HCT116 (cell line): ENCODE measurements around the gene INTS4. TPM values are rescaled to one million over a fixed set of nuclear protein-coding genes. Genes with fewer than 3 reads are reported as not detected.
"Not testable (repeated sequence)": the region's sequence is repeated elsewhere in the genome, so short reads cannot be mapped to it uniquely, and the experiment has no call there.

ENCODE experiments used
- ATAC-seq: fragments of 200-7000 bp; cut with Tn5 transposase; 2 replicates; pipeline ENCODE4 v1.9.1; 2020; ENCODE audit warnings: mild to moderate bottlenecking, moderate library complexity
- BruUV-seq: library from RNA; stranded (reverse); fragments of 400-500 nt; replicated peaks from 2 replicates; lab custom pipeline; 2021; lab: Mats Ljungman, UMichigan
- CTCF ChIA-PET: fragments of 300-600 bp; sonication (Branson Sonifier 250); formaldehyde crosslinking; loops from one replicate; lab custom pipeline; 2021; ENCODE audit warnings: antibody characterized with exemption; lab: Charles Lee
- POLR2A ChIA-PET: fragments of 300-600, 350-600 bp; sonication (Branson Sonifier 250); formaldehyde crosslinking; loops from one replicate; lab custom pipeline; 2021; ENCODE audit warnings: antibody characterized with exemption; lab: Charles Lee
- RAD21 ChIA-PET, 2 experiments: fragments of 300-600 bp; sonication (Branson Sonifier 250); formaldehyde crosslinking; loops; one replicate each; lab custom pipeline; 2023; ENCODE audit warnings: low total read pairs in 2 of 2; ENCODE audit not compliant: uncharacterized antibody in 2 of 2, unreplicated experiment in 2 of 2, low non-redundant PET in 1 of 2; lab: Charles Lee
- DNase-seq: peaks from one replicate; pipeline ENCODE4 v3.0.0-alpha.2; 2010; ENCODE audit warnings: low read depth, low spot score
- H2AFZ ChIP-seq: fragments of 200-600 bp; shearing (Covaris generic), sonication (generic); 2 replicates; pipeline ENCODE4 v1.6.1; 2017; ENCODE audit warnings: low read depth, mixed run types, mixed read lengths, antibody characterized with exemption, low read length; ENCODE audit not compliant: poor library complexity, severe bottlenecking
- H3K27ac ChIP-seq: 2 replicates; pipeline ENCODE4 v1.5.1; 2012; ENCODE audit warnings: low read depth, low read length
- H3K27me3 ChIP-seq: fragments of 200-600 bp; sonication (generic); 2 replicates; pipeline ENCODE4 v1.6.1; 2016; ENCODE audit warnings: mixed run types, low read length, mixed read lengths; ENCODE audit not compliant: insufficient read depth
- H3K36me3 ChIP-seq, 2 experiments: fragments of 200-500 bp in 1 of 2; fragments of 200-600 bp in 1 of 2; sonication (Bioruptor generic) in 1 of 2; sonication (generic) in 1 of 2; 2 replicates each; pipeline versions ENCODE4 v1.5.1 to v1.6.1; 2014 to 2016; ENCODE audit warnings: low read length in 2 of 2, inconsistent platforms in 1 of 2, mixed read lengths in 1 of 2, mixed run types in 1 of 2; ENCODE audit not compliant: insufficient read depth in 2 of 2, control insufficient read depth in 1 of 2
- H3K4me1 ChIP-seq, 2 experiments: fragments of 200-600 bp in 1 of 2; sonication (generic) in 1 of 2; 2 replicates each; pipeline versions ENCODE4 v1.5.1 to v1.6.1; 2012 to 2017; ENCODE audit warnings: low read length in 2 of 2, inconsistent platforms in 1 of 2, mild to moderate bottlenecking in 1 of 2, mixed read lengths in 1 of 2, mixed run types in 1 of 2, moderate library complexity in 1 of 2; ENCODE audit not compliant: insufficient read depth in 2 of 2, control insufficient read depth in 1 of 2
- H3K4me2 ChIP-seq: fragments of 200-600 bp; sonication (generic); 2 replicates; pipeline ENCODE4 v1.6.1; 2017; ENCODE audit warnings: mixed run types, low read length, mixed read lengths
- H3K4me3 ChIP-seq, 2 experiments: fragments of 200-600 bp in 1 of 2; sonication (generic) in 1 of 2; replicated peaks in 1 of 2; 2 replicates each; pipeline ENCODE4 v1.5.1; 2011 to 2016; ENCODE audit warnings: low read length in 2 of 2, control low read depth in 1 of 2, low read depth in 1 of 2, mild to moderate bottlenecking in 1 of 2, mixed read lengths in 1 of 2, mixed run types in 1 of 2
- H3K79me2 ChIP-seq: fragments of 200-600 bp; sonication (generic); 2 replicates; pipeline ENCODE4 v1.6.1; 2017; ENCODE audit warnings: mild to moderate bottlenecking, mixed run types, low read length, moderate library complexity, mixed read lengths; ENCODE audit not compliant: insufficient read depth
- H3K9ac ChIP-seq: fragments of 200-600 bp; sonication (generic); 2 replicates; pipeline ENCODE4 v1.6.1; 2016; ENCODE audit warnings: low read length, mixed read lengths
- H3K9me2 ChIP-seq: fragments of 200-600 bp; sonication (generic), shearing (Covaris generic); 2 replicates; pipeline ENCODE4 v1.6.1; 2017; ENCODE audit warnings: mixed run types, mild to moderate bottlenecking, moderate library complexity; ENCODE audit not compliant: insufficient read depth
- H3K9me3 ChIP-seq, 2 experiments: fragments of 200-500 bp in 1 of 2; fragments of 200-600 bp in 1 of 2; sonication (Bioruptor generic) in 1 of 2; sonication (generic) in 1 of 2; 2 replicates each; pipeline ENCODE4 v1.6.1; 2014 to 2017; ENCODE audit warnings: low read length in 2 of 2, mixed read lengths in 2 of 2, inconsistent platforms in 1 of 2, low read depth in 1 of 2, mild to moderate bottlenecking in 1 of 2, mixed run types in 1 of 2, moderate library complexity in 1 of 2; ENCODE audit not compliant: control insufficient read depth in 1 of 2, insufficient read depth in 1 of 2
- H4K20me1 ChIP-seq: fragments of 200-600 bp; sonication (generic), shearing (Covaris generic); 2 replicates; pipeline ENCODE4 v1.6.1; 2017; ENCODE audit warnings: mixed run types, mild to moderate bottlenecking, moderate library complexity; ENCODE audit not compliant: insufficient read depth
- intact Hi-C: fragments of 100-400 bp; cut with micrococcal nuclease; formaldehyde crosslinking; loops from 2 replicates; pipeline ENCODE4 v1.10.0; 2022
- total RNA-seq: library from RNA; stranded (reverse); gene quantifications from one replicate; pipeline ENCODE4 v1.2.1, GENCODE V29; 2021; ENCODE audit not compliant: unreplicated experiment

The INTS4 gene
- total RNA-seq, 1 experiment from 2014 or later: 41.0 TPM

DNA sequence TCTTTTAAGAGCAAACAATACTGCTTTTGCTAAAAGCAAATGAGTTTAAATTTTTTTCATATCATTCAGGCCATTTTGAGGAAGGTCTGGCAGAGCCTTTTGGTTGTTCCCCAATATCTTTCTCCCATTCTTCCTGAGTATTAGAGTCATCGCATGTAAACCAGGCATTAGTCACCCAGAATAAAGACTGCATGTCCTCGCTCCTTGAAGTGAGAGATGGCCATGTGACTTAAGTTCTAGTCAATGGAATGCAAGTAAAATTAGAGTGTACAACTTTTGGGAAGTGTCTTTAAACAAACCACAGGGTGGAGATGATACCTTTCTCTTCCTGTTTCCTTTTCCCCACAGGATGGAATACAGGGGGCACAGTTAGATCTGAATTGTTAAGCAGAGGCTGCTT lies 76.8 kb downstream of the INTS4 start:
- H3K27me3 ChIP-seq, DNase-seq, H3K9ac ChIP-seq, intact Hi-C loops, ATAC-seq, H3K36me3 ChIP-seq, POLR2A ChIA-PET, H3K27ac ChIP-seq, H3K9me3 ChIP-seq, BruUV-seq, H3K79me2 ChIP-seq, H3K4me2 ChIP-seq, H4K20me1 ChIP-seq, H2AFZ ChIP-seq, H3K4me3 ChIP-seq, H3K9me2 ChIP-seq, CTCF ChIA-PET, RAD21 ChIA-PET, H3K4me1 ChIP-seq: not testable (repeated sequence)

DNA sequence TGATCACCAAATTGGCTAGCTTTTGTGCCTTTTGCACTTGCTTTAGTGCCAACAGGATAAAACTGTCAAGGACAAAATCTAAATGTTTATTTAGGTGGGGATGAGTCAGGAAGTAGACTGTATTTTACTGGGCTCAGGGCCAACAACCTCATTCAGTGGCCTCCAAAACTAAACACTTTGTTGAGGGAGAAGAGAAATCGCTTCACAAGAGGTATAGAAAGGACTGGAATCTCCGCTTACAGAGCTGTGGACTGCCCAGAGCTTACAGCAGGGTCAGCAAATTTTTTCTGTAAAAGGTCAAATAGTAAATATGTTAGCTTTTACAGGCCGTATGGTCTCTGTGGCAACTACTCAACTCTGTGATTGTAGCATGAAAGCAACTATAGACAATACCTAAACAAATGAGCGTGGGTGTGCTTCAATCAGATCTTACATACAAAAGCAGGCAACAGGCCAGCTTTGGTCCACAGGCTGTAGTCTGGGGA lies 80.1 kb downstream of the INTS4 start:
- H3K9me3 ChIP-seq, CTCF ChIA-PET, H3K27me3 ChIP-seq, BruUV-seq, H3K36me3 ChIP-seq, H3K4me3 ChIP-seq, H3K4me1 ChIP-seq, H3K27ac ChIP-seq, H3K9ac ChIP-seq, RAD21 ChIA-PET, H3K79me2 ChIP-seq, H2AFZ ChIP-seq, H4K20me1 ChIP-seq, H3K9me2 ChIP-seq, intact Hi-C loops, H3K4me2 ChIP-seq, POLR2A ChIA-PET: not testable (repeated sequence)
- DNase-seq (peak; percentile 0), ATAC-seq (peak; percentile 46; the same call in 1 of the 2 replicates)

DNA sequence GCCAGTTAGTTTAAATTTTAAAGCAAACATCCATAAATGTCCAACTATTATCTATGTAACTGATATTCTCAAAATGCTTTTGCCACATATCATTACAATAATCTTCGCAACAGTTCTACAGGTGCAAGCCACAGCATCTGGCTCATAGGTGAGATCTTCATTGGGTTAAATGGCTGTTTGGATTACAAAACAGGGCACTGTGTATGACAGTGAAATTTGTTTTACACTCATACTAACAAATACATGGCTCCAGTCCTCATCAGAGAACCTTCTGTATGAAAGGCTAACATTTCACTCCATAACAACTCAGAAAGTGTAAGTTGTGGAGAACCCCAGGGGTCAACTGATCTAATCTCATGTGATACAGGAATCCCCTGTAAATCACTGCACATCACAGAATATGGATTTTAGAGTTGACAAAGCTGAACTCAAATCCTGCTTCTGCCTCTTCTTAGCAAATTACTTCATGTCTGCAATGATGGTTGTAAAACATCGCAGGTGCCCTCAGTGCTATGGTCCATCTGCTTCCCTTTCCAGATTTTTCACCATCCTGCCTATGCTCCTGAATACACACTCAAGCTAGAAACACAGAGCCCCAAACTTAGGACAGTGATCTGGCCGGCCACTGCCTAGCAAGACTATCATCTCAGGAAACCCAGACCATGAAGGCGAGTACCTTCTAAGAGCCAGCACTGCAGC lies 80.7 kb downstream of the INTS4 start:
- H3K79me2 ChIP-seq, H3K4me1 ChIP-seq, H3K27me3 ChIP-seq, BruUV-seq, POLR2A ChIA-PET, H3K9me3 ChIP-seq, H3K36me3 ChIP-seq, H3K4me2 ChIP-seq, CTCF ChIA-PET, DNase-seq, intact Hi-C loops, H4K20me1 ChIP-seq, H3K9ac ChIP-seq, H3K9me2 ChIP-seq, H2AFZ ChIP-seq, H3K27ac ChIP-seq, RAD21 ChIA-PET, H3K4me3 ChIP-seq: not testable (repeated sequence)
- ATAC-seq: peak; percentile 11; the same call in 1 of the 2 replicates

DNA sequence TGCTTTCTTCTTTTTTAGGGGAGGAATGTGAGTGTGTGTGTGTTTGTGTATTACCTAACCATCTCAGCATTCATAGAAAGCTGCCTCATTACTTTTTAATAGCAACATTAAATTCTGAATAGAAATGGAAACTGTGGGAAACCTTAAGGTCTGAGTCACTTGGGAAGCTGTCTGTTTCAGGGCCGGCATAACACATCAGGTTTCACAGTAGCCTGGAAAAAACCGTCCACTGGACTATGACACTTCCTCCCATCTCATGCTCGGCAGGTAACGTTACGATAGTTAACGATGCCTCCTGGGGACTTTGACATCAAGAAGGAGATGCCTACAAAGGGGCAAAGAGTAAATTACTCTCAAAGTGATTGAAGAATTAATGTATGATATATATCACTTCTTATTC lies 83.6 kb downstream of the INTS4 start:
- ATAC-seq, POLR2A ChIA-PET, CTCF ChIA-PET, H3K4me1 ChIP-seq, H3K9me3 ChIP-seq, H3K27me3 ChIP-seq, H3K4me2 ChIP-seq, H2AFZ ChIP-seq, DNase-seq, H3K36me3 ChIP-seq, H3K9me2 ChIP-seq, H3K27ac ChIP-seq, H3K9ac ChIP-seq, H3K79me2 ChIP-seq, H3K4me3 ChIP-seq, BruUV-seq, RAD21 ChIA-PET, H4K20me1 ChIP-seq, intact Hi-C loops: not testable (repeated sequence)
